Panc1 (cell line): ENCODE results near the gene NAB2. TPM values are rescaled to one million over a fixed set of nuclear protein-coding genes. Genes with fewer than 3 reads are reported as not detected.

Source experiments
- ATAC-seq: fragments of 200-7000 bp; cut with Tn5 transposase; 2 replicates; pipeline ENCODE4 v1.9.1; 2020; ENCODE audit warnings: mild to moderate bottlenecking, moderate library complexity
- BruUV-seq: library from RNA; stranded (reverse); fragments of 400-500 nt; replicated peaks from 2 replicates; lab custom pipeline; 2021; lab: Mats Ljungman, UMichigan
- CTCF ChIA-PET: fragments of 300-600 bp; sonication (Branson Sonifier 250); formaldehyde crosslinking; loops from one replicate; lab custom pipeline; 2022; ENCODE audit warnings: antibody characterized with exemption; lab: Charles Lee
- POLR2A ChIA-PET: fragments of 300-600 bp; sonication (Branson Sonifier 250); formaldehyde crosslinking; loops from one replicate; lab custom pipeline; 2022; ENCODE audit warnings: antibody characterized with exemption; lab: Charles Lee
- DNase-seq: peaks from one replicate; pipeline ENCODE4 v3.0.0-alpha.2; 2010; ENCODE audit warnings: low read depth, low spot score
- H3K27ac ChIP-seq: 2 replicates; pipeline ENCODE4 v1.5.1; 2011; ENCODE audit warnings: mild to moderate bottlenecking, low read length, inconsistent platforms
- H3K27me3 ChIP-seq: fragments of 200-500 bp; sonication (Bioruptor generic); 2 replicates; pipeline ENCODE4 v1.6.0; 2014; ENCODE audit warnings: low read length, inconsistent platforms; ENCODE audit not compliant: control insufficient read depth, insufficient read depth
- H3K36me3 ChIP-seq: fragments of 200-500 bp; sonication (Bioruptor generic); 2 replicates; pipeline ENCODE4 v1.5.1; 2014; ENCODE audit warnings: inconsistent platforms, mild to moderate bottlenecking, low read length, moderate library complexity; ENCODE audit not compliant: control insufficient read depth, insufficient read depth
- H3K4me1 ChIP-seq: 2 replicates; pipeline ENCODE4 v1.5.1; 2011; ENCODE audit warnings: inconsistent platforms, mild to moderate bottlenecking, low read length, moderate library complexity; ENCODE audit not compliant: control insufficient read depth, insufficient read depth
- H3K4me3 ChIP-seq, 2 experiments: 2 replicates each; pipeline ENCODE4 v1.5.1; 2011 to 2012; ENCODE audit warnings: low read depth in 2 of 2, low read length in 2 of 2, mild to moderate bottlenecking in 2 of 2, inconsistent platforms in 1 of 2, moderate library complexity in 1 of 2
- H3K9me3 ChIP-seq: fragments of 200-500 bp; sonication (Bioruptor generic); 2 replicates; pipeline ENCODE4 v1.5.1; 2014; ENCODE audit warnings: low read depth, mild to moderate bottlenecking, inconsistent platforms, low read length, moderate library complexity; ENCODE audit not compliant: control insufficient read depth, insufficient read depth
- CTCF ChIP-seq: fragments of 450-650 bp; IDR thresholded peaks from 2 replicates; pipeline ENCODE4 v1.5.1; 2017; ENCODE audit warnings: mild to moderate bottlenecking
- POLR2AphosphoS5 ChIP-seq: IDR thresholded peaks from 2 replicates; pipeline ENCODE4 v1.6.1; 2012; ENCODE audit warnings: mild to moderate bottlenecking, low read depth, low read length, moderate library complexity
- REST ChIP-seq, 2 experiments: IDR thresholded peaks; 2 replicates each; pipeline ENCODE4 v1.6.1; 2011 to 2012; ENCODE audit warnings: low read depth in 2 of 2, control low read depth in 1 of 2, low read length in 1 of 2, mild to moderate bottlenecking in 1 of 2, moderate library complexity in 1 of 2; ENCODE audit not compliant: insufficient read depth in 1 of 2
- SIN3A ChIP-seq: IDR thresholded peaks from 2 replicates; pipeline ENCODE4 v1.6.1; 2012; ENCODE audit warnings: low read depth, mild to moderate bottlenecking, low read length, moderate library complexity, borderline replicate concordance; ENCODE audit not compliant: insufficient read depth
- TCF7L2 ChIP-seq: IDR thresholded peaks from 2 replicates; pipeline ENCODE4 v1.6.1; 2011; ENCODE audit warnings: mild to moderate bottlenecking, low read depth, low read length, inconsistent platforms
- in situ Hi-C: cut with HindIII; loops from 2 replicates; pipeline ENCODE4 v1.10.0; 2016; ENCODE audit warnings: low sequenced_read_pairs, low pct_unique_long_range_greater_than_20kb
- intact Hi-C: fragments of 100-400 bp; cut with micrococcal nuclease; formaldehyde crosslinking; loops from one replicate; pipeline ENCODE4 v1.10.0; 2022; ENCODE audit not compliant: unreplicated experiment
- total RNA-seq: library from RNA; stranded (reverse); gene quantifications from one replicate; pipeline ENCODE4 v1.2.1, GENCODE V29; 2021; ENCODE audit not compliant: unreplicated experiment

NAB2 gene
- total RNA-seq, 1 experiment from 2014 or later: 13.9 TPM

- POLR2A ChIA-PET: no interaction called here
- intact Hi-C loops: no loop called here
- H3K36me3 ChIP-seq: peaks cover 34% of the 10 kb centered on the region
- no peak overlapping the region for H3K27ac ChIP-seq
- TF ChIP-seq SIN3A (no peak), CTCF (no peak), REST (IDR thresholded peaks at IDR 0.05; ENCODE audit: insufficient read depth in 1 of 2, low read depth in 2 of 2, low read length in 1 of 2) (no peak), TCF7L2 (no peak), POLR2AphosphoS5 (no peak; the same call in 1 of the 2 replicates)
- no TSS peak for BruUV-seq
- no peaks in the 10 kb centered on the region for H3K27me3 ChIP-seq
- H3K4me3 ChIP-seq: no peak overlapping the region
- H3K4me1 ChIP-seq: no peaks in the 10 kb centered on the region
- no peaks in the 10 kb centered on the region for H3K9me3 ChIP-seq
- DNase-seq (no peak), ATAC-seq (no peak)
- in situ Hi-C loops: no loop called here
- CTCF ChIA-PET: interaction anchor here (0.6 to 0.7 kb wide), 2 partner anchors 35 to 431 kb away, joined by 3 to 7 read pairs; no protein-coding TSS in a partner anchor
These were observed 22.7 kb upstream of the NAB2 start for GRCh38 chr12:57066245-57066644.

GRCh38 chr12:57069523-57069922 lies 19.4 kb upstream of the NAB2 start:
- no peak for TF ChIP-seq SIN3A
- TF ChIP-seq CTCF: peak; percentile 85
- no peaks in the 10 kb centered on the region for H3K9me3 ChIP-seq
- POLR2A ChIA-PET: no interaction called here
- in situ Hi-C loops (no loop called here), intact Hi-C loops (loop anchor here (1.0 kb wide), 1 partner anchor 43 kb away; no protein-coding TSS in a partner anchor)
- ATAC-seq (peak; percentile 98), DNase-seq (peak; percentile 75)
- no TSS peak for BruUV-seq
- 0 out of 2 replicates have a peak overlapping the region, but pooled peaks have one; percentile 25 for H3K27ac ChIP-seq
- peaks cover 21% of the 10 kb centered on the region for H3K36me3 ChIP-seq
- H3K4me3 ChIP-seq: no peak overlapping the region
- no peaks in the 10 kb centered on the region for H3K27me3 ChIP-seq
- CTCF ChIA-PET: interaction anchor here (0.8 to 2.3 kb wide), 7 partner anchors 9 to 106 kb away, joined by 3 to 84 read pairs (median 6); partner anchors contain the start of genes NEMP1 and STAT6
- H3K4me1 ChIP-seq: no peaks in the 10 kb centered on the region
